ENCODE data around the gene S100A5. TPM values are rescaled to one million over a fixed set of nuclear protein-coding genes. Genes with fewer than 3 reads are reported as not detected.

S100A5 gene
- total RNA-seq, 1 experiment from 2014 or later, result 6.0 TPM

DNA sequence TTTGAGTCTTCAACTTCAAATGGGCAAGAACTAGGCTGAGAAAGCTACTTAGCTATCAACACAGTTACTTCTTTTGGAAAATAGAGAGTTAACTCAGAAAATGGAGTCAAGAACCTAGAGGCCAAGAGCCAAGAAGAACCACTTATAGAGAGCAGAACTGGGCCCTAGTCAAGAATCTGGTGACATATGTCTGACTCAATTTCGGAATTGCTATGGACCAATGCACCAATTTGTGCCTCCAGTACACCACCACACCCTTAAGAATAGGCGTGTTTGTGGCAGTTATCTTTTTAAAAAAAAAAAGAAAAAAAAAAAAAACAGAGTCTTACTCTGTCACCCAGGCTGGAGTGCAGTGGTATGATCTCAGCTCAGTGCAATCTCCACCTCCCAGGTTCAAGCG is 17.1 kb upstream of the S100A5 start:
- ChIA-PET RAD21 (ENCODE audit: low non-redundant PET in 1 of 2, low total read pairs in 2 of 2, uncharacterized antibody in 2 of 2, unreplicated experiment in 2 of 2) (no interaction called here), CTCF (no interaction called here), POLR2A (interaction anchor here (1.7 to 4.0 kb wide), 3 partner anchors 8 to 22 kb away, joined by 7 to 16 read pairs (median 8); partner anchors contain the start of gene S100A6)
- no TSS peak for BruUV-seq (replicated peaks)
- intact Hi-C loops (cut with micrococcal nuclease), result no loop called here
- H4K20me1 ChIP-seq (ENCODE audit: insufficient read depth), result no peaks in the 10 kb centered on the region
- H3K9ac ChIP-seq (ENCODE audit: low read length), result no peak overlapping the region
- ATAC-seq, result no peak
- no peaks in the 10 kb centered on the region for H3K9me3 ChIP-seq (ENCODE audit: control insufficient read depth in 1 of 2, insufficient read depth in 1 of 2, low read depth in 1 of 2, low read length in 2 of 2)
- H3K27me3 ChIP-seq (ENCODE audit: insufficient read depth, low read length), result no peaks in the 10 kb centered on the region
- H2AFZ ChIP-seq (ENCODE audit: low read depth, low read length, poor library complexity, severe bottlenecking), result no peak overlapping the region
- no peaks in the 10 kb centered on the region for H3K9me2 ChIP-seq (ENCODE audit: insufficient read depth)
- DNase-seq (ENCODE audit: low read depth, low spot score), result no peak
- H3K79me2 ChIP-seq (ENCODE audit: insufficient read depth, low read length), result no peaks in the 10 kb centered on the region
- H3K36me3 ChIP-seq (ENCODE audit: control insufficient read depth in 1 of 2, insufficient read depth in 2 of 2, low read length in 2 of 2), result no peaks in the 10 kb centered on the region
- H3K4me1 ChIP-seq (ENCODE audit: control insufficient read depth in 1 of 2, insufficient read depth in 2 of 2, low read length in 2 of 2), result peaks cover 16 to 39% of the 10 kb centered on the region in 2 experiments
- no peak overlapping the region for H3K4me3 ChIP-seq (replicated peaks in 1 of 2; ENCODE audit: low read depth in 1 of 2, low read length in 2 of 2)
- TF ChIP-seq EGR1 (IDR thresholded peaks at IDR 0.05; ENCODE audit: low read depth), result no peak
- TF ChIP-seq, protein P1, sequence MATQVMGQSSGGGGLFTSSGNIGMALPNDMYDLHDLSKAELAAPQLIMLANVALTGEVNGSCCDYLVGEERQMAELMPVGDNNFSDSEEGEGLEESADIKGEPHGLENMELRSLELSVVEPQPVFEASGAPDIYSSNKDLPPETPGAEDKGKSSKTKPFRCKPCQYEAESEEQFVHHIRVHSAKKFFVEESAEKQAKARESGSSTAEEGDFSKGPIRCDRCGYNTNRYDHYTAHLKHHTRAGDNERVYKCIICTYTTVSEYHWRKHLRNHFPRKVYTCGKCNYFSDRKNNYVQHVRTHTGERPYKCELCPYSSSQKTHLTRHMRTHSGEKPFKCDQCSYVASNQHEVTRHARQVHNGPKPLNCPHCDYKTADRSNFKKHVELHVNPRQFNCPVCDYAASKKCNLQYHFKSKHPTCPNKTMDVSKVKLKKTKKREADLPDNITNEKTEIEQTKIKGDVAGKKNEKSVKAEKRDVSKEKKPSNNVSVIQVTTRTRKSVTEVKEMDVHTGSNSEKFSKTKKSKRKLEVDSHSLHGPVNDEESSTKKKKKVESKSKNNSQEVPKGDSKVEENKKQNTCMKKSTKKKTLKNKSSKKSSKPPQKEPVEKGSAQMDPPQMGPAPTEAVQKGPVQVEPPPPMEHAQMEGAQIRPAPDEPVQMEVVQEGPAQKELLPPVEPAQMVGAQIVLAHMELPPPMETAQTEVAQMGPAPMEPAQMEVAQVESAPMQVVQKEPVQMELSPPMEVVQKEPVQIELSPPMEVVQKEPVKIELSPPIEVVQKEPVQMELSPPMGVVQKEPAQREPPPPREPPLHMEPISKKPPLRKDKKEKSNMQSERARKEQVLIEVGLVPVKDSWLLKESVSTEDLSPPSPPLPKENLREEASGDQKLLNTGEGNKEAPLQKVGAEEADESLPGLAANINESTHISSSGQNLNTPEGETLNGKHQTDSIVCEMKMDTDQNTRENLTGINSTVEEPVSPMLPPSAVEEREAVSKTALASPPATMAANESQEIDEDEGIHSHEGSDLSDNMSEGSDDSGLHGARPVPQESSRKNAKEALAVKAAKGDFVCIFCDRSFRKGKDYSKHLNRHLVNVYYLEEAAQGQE (IDR thresholded peaks at IDR 0.05; ENCODE audit: low read depth), result no peak
- TF ChIP-seq RAD21 (IDR thresholded peaks at IDR 0.05; ENCODE audit: low read depth), result no peak
- TF ChIP-seq, protein P2, sequence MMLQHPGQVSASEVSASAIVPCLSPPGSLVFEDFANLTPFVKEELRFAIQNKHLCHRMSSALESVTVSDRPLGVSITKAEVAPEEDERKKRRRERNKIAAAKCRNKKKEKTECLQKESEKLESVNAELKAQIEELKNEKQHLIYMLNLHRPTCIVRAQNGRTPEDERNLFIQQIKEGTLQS (IDR thresholded peaks at IDR 0.05), result no peak
- TF ChIP-seq ELF1 (IDR thresholded peaks at IDR 0.05; ENCODE audit: borderline replicate concordance, low read depth), result no peak
- TF ChIP-seq, protein P3, sequence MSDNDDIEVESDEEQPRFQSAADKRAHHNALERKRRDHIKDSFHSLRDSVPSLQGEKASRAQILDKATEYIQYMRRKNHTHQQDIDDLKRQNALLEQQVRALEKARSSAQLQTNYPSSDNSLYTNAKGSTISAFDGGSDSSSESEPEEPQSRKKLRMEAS (IDR thresholded peaks at IDR 0.05), result no peak
- TF ChIP-seq SP1 (IDR thresholded peaks at IDR 0.05; ENCODE audit: low read depth), result no peak
- TF ChIP-seq POLR2AphosphoS5 (IDR thresholded peaks at IDR 0.05; ENCODE audit: low read depth, low read length), result no peak
- no peak for TF ChIP-seq EZH2phosphoT487 (IDR thresholded peaks at IDR 0.05; ENCODE audit: borderline replicate concordance)
- TF ChIP-seq EZH2 (IDR thresholded peaks at IDR 0.05), result no peak
- TF ChIP-seq POLR2A (IDR thresholded peaks at IDR 0.05; ENCODE audit: borderline replicate concordance, extremely low read depth, insufficient read depth, insufficient read length), result no peak
- TF ChIP-seq FOSL1 (IDR thresholded peaks at IDR 0.05; ENCODE audit: low read depth), result no peak
- TF ChIP-seq ZFX (IDR thresholded peaks at IDR 0.05), result no peak
- no peak overlapping the region for H3K4me2 ChIP-seq (ENCODE audit: low read length)
- H3K27ac ChIP-seq (ENCODE audit: low read depth, low read length), result no peak overlapping the region
